GM12878 (cell line): ENCODE results near the gene CPHXL2. TPM values are rescaled to one million over a fixed set of nuclear protein-coding genes. Genes with fewer than 3 reads are reported as not detected.

Experiments
- BMI1 ChIP-seq: fragments of 450-650 bp; IDR thresholded peaks from 2 replicates; pipeline ENCODE4 v1.6.1; 2016; ENCODE audit warnings: mild to moderate bottlenecking, moderate library complexity, borderline replicate concordance
- E2F4 ChIP-seq: IDR thresholded peaks from 2 replicates; pipeline ENCODE4 v1.6.1; 2012; ENCODE audit warnings: low read depth, low read length, improper control_type of control experiment
- EZH2 ChIP-seq: IDR thresholded peaks from 2 replicates; pipeline ENCODE4 v1.6.1; 2012; ENCODE audit warnings: low read depth, mild to moderate bottlenecking, control low read depth, inconsistent platforms, low read length, borderline replicate concordance; ENCODE audit not compliant: control insufficient read depth
- FOXM1 ChIP-seq: IDR thresholded peaks from 2 replicates; pipeline ENCODE4 v1.6.1; 2012; ENCODE audit warnings: low read depth, mild to moderate bottlenecking, inconsistent platforms, low read length, moderate library complexity
- HDAC2 ChIP-seq: fragments of 200-600 bp; sonication (generic); IDR thresholded peaks from 2 replicates; pipeline ENCODE4 v1.6.1; 2017
- HDGF ChIP-seq: fragments of 450-650 bp; IDR thresholded peaks from 2 replicates; pipeline ENCODE4 v1.6.1; 2016; ENCODE audit warnings: antibody characterized with exemption
- HSF1 ChIP-seq: fragments of 150-350 bp; IDR thresholded peaks from 2 replicates; pipeline ENCODE4 v1.6.1; 2014; ENCODE audit warnings: mild to moderate bottlenecking, low read depth, low read length
- IKZF2 ChIP-seq, 2 experiments: fragments of 450-650 bp; IDR thresholded peaks; 2 replicates each; pipeline ENCODE4 v1.6.1; 2017; ENCODE audit warnings: mild to moderate bottlenecking in 2 of 2, moderate library complexity in 2 of 2
- KAT2A ChIP-seq: conservative IDR thresholded peaks from 2 replicates; pipeline ENCODE4 v1.6.1; 2011; ENCODE audit warnings: low read depth, low read length; ENCODE audit not compliant: control insufficient read depth
- KLF5 ChIP-seq: fragments of 450-650 bp; IDR thresholded peaks from 2 replicates; pipeline ENCODE4 v1.6.1; 2014; ENCODE audit warnings: mild to moderate bottlenecking; ENCODE audit not compliant: partially characterized antibody
- MXI1 ChIP-seq: fragments of 150-350 bp; IDR thresholded peaks from 2 replicates; pipeline ENCODE4 v1.6.1; 2011; ENCODE audit warnings: low read depth, mild to moderate bottlenecking, inconsistent platforms, low read length, improper control_type of control experiment
- NBN ChIP-seq: fragments of 450-650 bp; IDR thresholded peaks from 2 replicates; pipeline ENCODE4 v1.6.1; 2016
- NR2F1 ChIP-seq: fragments of 450-650 bp; conservative IDR thresholded peaks from 2 replicates; pipeline ENCODE4 v1.6.1; 2017; ENCODE audit warnings: mild to moderate bottlenecking
- PRDM15 ChIP-seq: fragments of 450-650 bp; formaldehyde crosslinking; IDR thresholded peaks from 2 replicates; pipeline ENCODE4 v1.4.0; 2020; ENCODE audit warnings: mild to moderate bottlenecking, moderate library complexity
- RAD51 ChIP-seq: fragments of 450-650 bp; IDR thresholded peaks from 2 replicates; pipeline ENCODE4 v1.6.1; 2016; ENCODE audit warnings: moderate library complexity, mild to moderate bottlenecking, inconsistent platforms
- RB1 ChIP-seq: fragments of 450-650 bp; formaldehyde crosslinking; IDR thresholded peaks from 2 replicates; pipeline ENCODE4 v1.6.1; 2017; ENCODE audit warnings: mild to moderate bottlenecking, borderline replicate concordance
- RUNX3 ChIP-seq: IDR thresholded peaks from 2 replicates; pipeline ENCODE4 v1.6.1; 2012; ENCODE audit warnings: low read length, inconsistent platforms
- SMAD5 ChIP-seq: IDR thresholded peaks from 2 replicates; pipeline ENCODE4 v1.6.1; 2016; ENCODE audit warnings: antibody characterized with exemption, low read depth
- SMC3 ChIP-seq: IDR thresholded peaks from 2 replicates; pipeline ENCODE4 v1.6.1; 2011; ENCODE audit warnings: low read length, improper control_type of control experiment, borderline replicate concordance
- STAT1 ChIP-seq: fragments of 450-650 bp; conservative IDR thresholded peaks from 2 replicates; pipeline ENCODE4 v1.6.1; 2014; ENCODE audit warnings: antibody characterized with exemption, mild to moderate bottlenecking
- TCF12 ChIP-seq: IDR thresholded peaks from 2 replicates; pipeline ENCODE4 v1.6.1; 2011; ENCODE audit warnings: low read depth, mild to moderate bottlenecking, low read length
- ZNF592 ChIP-seq: fragments of 450-650 bp; IDR thresholded peaks from 2 replicates; pipeline ENCODE4 v1.6.1; 2017; ENCODE audit warnings: mild to moderate bottlenecking, moderate library complexity
- ZSCAN29 ChIP-seq: fragments of 450-650 bp; IDR thresholded peaks from 2 replicates; pipeline ENCODE4 v1.6.1; 2017; ENCODE audit warnings: mild to moderate bottlenecking, moderate library complexity
- polyA plus RNA-seq, 11 experiments: library from polyadenylated mRNA; depleted of rRNA in 4 of 11; unstranded in 6 of 11; stranded (reverse) in 5 of 11; fragments of >200 nt; fragmentation: Nextera tagmentation in 4 of 11; fragmentation: Illumina TruSeq in 1 of 11; extraction: Ambion mirVana in 4 of 11; extraction: Trizol in 1 of 11; gene quantifications; 1 replicate in 1 of 11; 2 replicates in 10 of 11; pipeline versions ENCODE4 v1.2.1 to v1.2.3, GENCODE V29; 2011 to 2016; ENCODE audit warnings: inconsistent platforms in 2 of 11, missing spikeins in 2 of 11, low read depth in 1 of 11
- total RNA-seq, 4 experiments: library from RNA; depleted of rRNA in 3 of 4; stranded (reverse); fragments of >200 nt in 3 of 4; fragmentation: Illumina TruSeq in 1 of 4; extraction: Trizol in 1 of 4; gene quantifications; 2 replicates each; pipeline versions ENCODE4 v1.2.1 to v1.2.3, GENCODE V29; 2013 to 2021

The CPHXL2 gene
- total and polyA plus RNA-seq, 10 of the 15 experiments (the other 5 are each of a cell fraction or from before 2014, with no cell fraction given) = not detected

- no peak for TF ChIP-seq PRDM15 (CRISPR knock-in tag)
- TF ChIP-seq EZH2 = no peak
- TF ChIP-seq HDAC2 = no peak
- TF ChIP-seq SMC3 = no peak
- TF ChIP-seq HDGF = no peak
- no peak for TF ChIP-seq KLF5
- TF ChIP-seq BMI1 = no peak
- TF ChIP-seq ZNF592 = no peak
- no peak for TF ChIP-seq TCF12
- no peak for TF ChIP-seq E2F4
- peak; percentile 63; the same call in 1 of the 2 replicates for TF ChIP-seq RUNX3
- no peak for TF ChIP-seq HSF1
- peak; percentile 90; the same call in 1 of the 2 replicates for TF ChIP-seq FOXM1
- TF ChIP-seq KAT2A = no peak
- no peak for TF ChIP-seq ZSCAN29
- no peak for TF ChIP-seq RB1
- no peak for TF ChIP-seq IKZF2 (IDR thresholded peaks at IDR 0.05)
- no peak for TF ChIP-seq NR2F1
- TF ChIP-seq SMAD5 = no peak
- no peak for TF ChIP-seq NBN
- no peak for TF ChIP-seq STAT1
- no peak for TF ChIP-seq MXI1
- TF ChIP-seq RAD51 = no peak
Observed at GRCh38 chr16:75616521-75617010, 60.2 kb downstream of the CPHXL2 start (continued).
